Measurements from ENCODE around the gene CPEB3. TPM values are rescaled to one million over a fixed set of nuclear protein-coding genes. Genes with fewer than 3 reads are reported as not detected.

Gene CPEB3
- total and polyA plus RNA-seq, 2 donors (not counting 1 experiment from before 2014, with no cell fraction given), result 0.37 to 0.66 TPM

GRCh38 chr10:92003258-92003657, 287.6 kb downstream of the CPEB3 start:
- no peaks in the 10 kb centered on the region for H3K27me3 ChIP-seq (ENCODE audit: control insufficient read depth, insufficient read depth, low read length)
- H3K79me2 ChIP-seq (ENCODE audit: control insufficient read depth, insufficient read depth, low read length), result no peaks in the 10 kb centered on the region
- H3K9me3 ChIP-seq (ENCODE audit: control insufficient read depth, insufficient read depth, low read depth, low read length), result no peaks in the 10 kb centered on the region
- no peak overlapping the region for H3K4me2 ChIP-seq (ENCODE audit: extremely low read depth, insufficient read depth, low read length)
- H4K20me1 ChIP-seq (ENCODE audit: control insufficient read depth, extremely low read depth, insufficient read depth, low read length), result no peaks in the 10 kb centered on the region
- H3K4me1 ChIP-seq (ENCODE audit: control insufficient read depth, extremely low read depth, insufficient read depth, low read length), result no peaks in the 10 kb centered on the region
- H3K36me3 ChIP-seq (ENCODE audit: control insufficient read depth, insufficient read depth, low read length), result no peaks in the 10 kb centered on the region
- H3K27ac ChIP-seq (ENCODE audit: insufficient read depth, low read length), result no peak overlapping the region
- no peak overlapping the region for H3K9ac ChIP-seq (ENCODE audit: insufficient read depth, low read length)
- no peak for DNase-seq (ENCODE audit: low read depth in 2 of 2)
- TF ChIP-seq EZH2 (IDR thresholded peaks at IDR 0.05; ENCODE audit: low read length, missing control alignments) (no peak), CTCF (conservative IDR thresholded peaks at IDR 0.05 in 1 of 2, IDR thresholded peaks at IDR 0.05 in 1 of 2; ENCODE audit: low read depth in 1 of 2, low read length in 2 of 2) (no peak)
- H2AFZ ChIP-seq (ENCODE audit: low read length), result no peak overlapping the region
- no peak overlapping the region for H3K4me3 ChIP-seq (replicated peaks in 1 of 4; ENCODE audit: control extremely low read depth in 1 of 4, insufficient read depth in 1 of 4, low read depth in 3 of 4, low read length in 4 of 4)

GRCh38 chr10:92001995-92002394, 288.9 kb downstream of the CPEB3 start:
- Histone ChIP-seq H3K9me3 (ENCODE audit: control insufficient read depth, insufficient read depth, low read depth, low read length) (no peaks in the 10 kb centered on the region), H3K27me3 (ENCODE audit: control insufficient read depth, insufficient read depth, low read length) (no peaks in the 10 kb centered on the region), H3K79me2 (ENCODE audit: control insufficient read depth, insufficient read depth, low read length) (no peaks in the 10 kb centered on the region), H3K36me3 (ENCODE audit: control insufficient read depth, insufficient read depth, low read length) (no peaks in the 10 kb centered on the region), H3K4me2 (ENCODE audit: extremely low read depth, insufficient read depth, low read length) (no peak overlapping the region), H3K9ac (ENCODE audit: insufficient read depth, low read length) (no peak overlapping the region), H3K4me1 (ENCODE audit: control insufficient read depth, extremely low read depth, insufficient read depth, low read length) (no peaks in the 10 kb centered on the region), H3K4me3 (replicated peaks in 1 of 4; ENCODE audit: control extremely low read depth in 1 of 4, insufficient read depth in 1 of 4, low read depth in 3 of 4, low read length in 4 of 4) (no peak overlapping the region), H2AFZ (ENCODE audit: low read length) (no peak overlapping the region), H3K27ac (ENCODE audit: insufficient read depth, low read length) (no peak overlapping the region), H4K20me1 (ENCODE audit: control insufficient read depth, extremely low read depth, insufficient read depth, low read length) (no peaks in the 10 kb centered on the region)
- no peak for DNase-seq (ENCODE audit: low read depth in 2 of 2)
- TF ChIP-seq EZH2 (IDR thresholded peaks at IDR 0.05; ENCODE audit: low read length, missing control alignments) (no peak), CTCF (conservative IDR thresholded peaks at IDR 0.05 in 1 of 2, IDR thresholded peaks at IDR 0.05 in 1 of 2; ENCODE audit: low read depth in 1 of 2, low read length in 2 of 2) (no peak)

- Histone ChIP-seq H3K27ac (ENCODE audit: insufficient read depth, low read length) (no peak overlapping the region), H3K36me3 (ENCODE audit: control insufficient read depth, insufficient read depth, low read length) (no peaks in the 10 kb centered on the region), H3K9ac (ENCODE audit: insufficient read depth, low read length) (no peak overlapping the region), H3K9me3 (ENCODE audit: control insufficient read depth, insufficient read depth, low read depth, low read length) (no peaks in the 10 kb centered on the region), H3K79me2 (ENCODE audit: control insufficient read depth, insufficient read depth, low read length) (no peaks in the 10 kb centered on the region), H3K4me3 (replicated peaks in 1 of 4; ENCODE audit: control extremely low read depth in 1 of 4, insufficient read depth in 1 of 4, low read depth in 3 of 4, low read length in 4 of 4) (no peak overlapping the region), H2AFZ (ENCODE audit: low read length) (no peak overlapping the region), H3K4me1 (ENCODE audit: control insufficient read depth, extremely low read depth, insufficient read depth, low read length) (no peaks in the 10 kb centered on the region), H3K27me3 (ENCODE audit: control insufficient read depth, insufficient read depth, low read length) (no peaks in the 10 kb centered on the region), H3K4me2 (ENCODE audit: extremely low read depth, insufficient read depth, low read length) (no peak overlapping the region), H4K20me1 (ENCODE audit: control insufficient read depth, extremely low read depth, insufficient read depth, low read length) (no peaks in the 10 kb centered on the region)
- TF ChIP-seq EZH2 (IDR thresholded peaks at IDR 0.05; ENCODE audit: low read length, missing control alignments) (no peak), CTCF (conservative IDR thresholded peaks at IDR 0.05 in 1 of 2, IDR thresholded peaks at IDR 0.05 in 1 of 2; ENCODE audit: low read depth in 1 of 2, low read length in 2 of 2) (no peak)
- no peak for DNase-seq (ENCODE audit: low read depth in 2 of 2)
These were observed 289.3 kb downstream of the CPEB3 start for GRCh38 chr10:92001581-92001980.

Other genes with a start within 250 kb of the CPEB3 start
- 13.4 and 17.3 TPM in 2 replicates for gene MARCHF5, start 89 bp upstream of the CPEB3 start, total RNA-seq
- gene MARCHF5, start 89 bp upstream of the CPEB3 start, polyA plus RNA-seq, result 38.2 and 49.1 TPM in 2 replicates